Osteocyte (in vitro differentiated cells): ENCODE data around the gene VSX1. TPM values are rescaled to one million over a fixed set of nuclear protein-coding genes. Genes with fewer than 3 reads are reported as not detected.

Experiments
- DNase-seq: peaks from one replicate; pipeline ENCODE4 v3.0.0; 2021; ENCODE audit warnings: mixed read lengths; ENCODE audit not compliant: unreplicated experiment; ENCODE audit errors: extremely low spot score
- H3K27ac Mint-ChIP-seq: one replicate; pipeline ENCODE4 v1.8.0; 2021; ENCODE audit warnings: mild to moderate bottlenecking, mixed read lengths; ENCODE audit not compliant: unreplicated experiment
- H3K27me3 Mint-ChIP-seq: one replicate; pipeline ENCODE4 v1.8.0; 2021; ENCODE audit warnings: mixed read lengths; ENCODE audit not compliant: unreplicated experiment
- H3K36me3 Mint-ChIP-seq: one replicate; pipeline ENCODE4 v1.8.0; 2021; ENCODE audit warnings: mixed read lengths; ENCODE audit not compliant: unreplicated experiment
- H3K4me1 Mint-ChIP-seq: one replicate; pipeline ENCODE4 v1.8.0; 2021; ENCODE audit warnings: mixed read lengths; ENCODE audit not compliant: unreplicated experiment
- H3K4me3 Mint-ChIP-seq: one replicate; pipeline ENCODE4 v1.8.0; 2021; ENCODE audit warnings: mild to moderate bottlenecking, moderate library complexity, mixed read lengths; ENCODE audit not compliant: unreplicated experiment
- H3K9me3 Mint-ChIP-seq: one replicate; pipeline ENCODE4 v1.8.0; 2021; ENCODE audit warnings: mixed read lengths; ENCODE audit not compliant: unreplicated experiment
- total RNA-seq: library from RNA; stranded (reverse); gene quantifications from 2 replicates; pipeline ENCODE4 v1.2.1, GENCODE V29; 2021
- TF ChIP-seq, protein P1 (sequence below): fragments of 200-600 bp; sonication (generic); IDR thresholded peaks from 2 replicates; pipeline ENCODE4 v1.5.0; 2021; ENCODE audit warnings: antibody characterized with exemption, mild to moderate bottlenecking, moderate library complexity

Gene VSX1
- total RNA-seq, 1 donor from 2014 or later, result not detected

DNA sequence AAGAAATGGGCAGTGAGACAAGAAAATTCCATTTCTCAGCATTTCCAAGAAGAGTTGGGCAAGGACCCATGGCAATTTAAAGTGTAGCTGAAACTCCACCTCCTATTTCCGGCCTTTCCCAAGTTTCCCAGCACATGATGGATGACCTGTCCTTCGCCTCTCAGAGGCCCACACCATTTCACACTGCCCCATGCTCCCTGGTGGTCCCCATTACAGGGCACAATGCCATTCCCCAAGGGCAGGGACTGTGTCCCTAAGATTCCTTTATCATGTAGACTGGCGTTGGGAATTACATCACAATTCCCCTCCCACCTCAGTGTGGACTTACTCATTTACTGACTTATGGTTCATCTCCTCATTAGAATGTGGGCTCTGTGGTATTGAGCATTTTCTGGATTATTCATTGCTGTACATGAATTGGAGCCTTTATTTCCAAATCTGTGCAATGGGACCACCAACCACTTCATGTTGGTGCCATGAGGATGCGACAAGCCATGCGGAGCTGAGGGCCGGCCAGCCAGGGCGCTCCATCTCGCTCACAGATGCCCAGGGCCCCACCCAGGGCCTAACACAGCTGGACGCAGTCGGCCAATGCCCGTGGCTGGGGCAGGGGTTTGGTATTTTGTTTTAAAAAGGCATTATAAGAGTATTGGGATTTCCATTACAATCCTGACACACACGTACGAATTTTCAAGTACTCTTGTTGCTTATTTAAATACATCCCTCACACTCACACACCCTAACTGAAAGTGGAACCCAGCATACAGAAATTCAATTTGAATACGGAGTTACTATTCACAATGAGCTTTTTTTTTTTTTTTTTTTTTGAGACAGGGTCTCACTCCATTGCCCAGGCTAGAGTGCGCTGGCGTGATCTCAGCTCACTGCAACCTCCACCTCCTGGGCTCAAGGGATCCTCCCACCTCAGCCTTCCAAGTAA, 29.4 kb downstream of the VSX1 start:
- peaks cover 2% of the 10 kb centered on the region for H3K36me3 Mint-ChIP-seq
- H3K9me3 Mint-ChIP-seq, result no peaks in the 10 kb centered on the region

DNA sequence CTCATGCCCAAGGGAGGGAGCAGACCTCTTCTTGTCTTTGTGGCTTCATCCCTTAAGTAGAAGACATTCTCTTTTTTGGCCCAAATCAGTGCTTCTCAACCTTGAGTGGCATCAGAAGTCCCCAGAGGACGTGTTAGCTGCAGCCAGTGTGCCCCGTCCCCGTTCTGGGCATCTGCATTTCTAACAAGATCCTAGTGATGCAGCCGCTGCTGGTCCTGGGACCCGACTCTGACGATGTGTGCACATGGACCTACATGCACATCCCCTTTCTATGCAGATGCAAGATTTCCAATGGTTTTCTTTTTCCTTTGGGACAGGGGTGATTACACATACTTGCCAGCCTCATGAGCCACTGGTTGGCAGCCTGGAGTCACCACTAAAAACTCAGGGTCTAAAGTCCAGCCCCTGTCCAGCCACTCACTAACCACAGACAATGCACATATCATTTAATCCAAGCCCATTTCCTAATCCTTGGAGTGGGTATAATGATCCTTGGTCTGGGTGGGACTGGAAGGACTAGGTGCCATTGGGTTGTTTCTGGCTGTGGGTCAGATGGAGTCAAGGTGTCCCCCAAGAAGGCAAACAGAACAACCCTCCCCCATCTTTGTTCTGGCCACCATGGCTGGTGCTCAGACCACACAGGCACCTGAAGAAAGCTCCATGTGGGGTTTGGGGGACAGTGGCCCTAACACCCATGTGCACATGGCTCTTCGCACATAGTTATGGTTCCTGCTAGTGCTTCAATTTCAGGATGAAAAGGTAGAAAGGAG, 30.4 kb downstream of the VSX1 start:
- peaks cover 2% of the 10 kb centered on the region for H3K36me3 Mint-ChIP-seq
- no peak for DNase-seq
- H3K4me3 Mint-ChIP-seq, result no peak overlapping the region
- peaks cover 8% of the 10 kb centered on the region for H3K27me3 Mint-ChIP-seq
- no peak overlapping the region for H3K27ac Mint-ChIP-seq
- no peaks in the 10 kb centered on the region for H3K9me3 Mint-ChIP-seq
- H3K4me1 Mint-ChIP-seq, result peaks cover 22% of the 10 kb centered on the region
- TF ChIP-seq, protein P1, sequence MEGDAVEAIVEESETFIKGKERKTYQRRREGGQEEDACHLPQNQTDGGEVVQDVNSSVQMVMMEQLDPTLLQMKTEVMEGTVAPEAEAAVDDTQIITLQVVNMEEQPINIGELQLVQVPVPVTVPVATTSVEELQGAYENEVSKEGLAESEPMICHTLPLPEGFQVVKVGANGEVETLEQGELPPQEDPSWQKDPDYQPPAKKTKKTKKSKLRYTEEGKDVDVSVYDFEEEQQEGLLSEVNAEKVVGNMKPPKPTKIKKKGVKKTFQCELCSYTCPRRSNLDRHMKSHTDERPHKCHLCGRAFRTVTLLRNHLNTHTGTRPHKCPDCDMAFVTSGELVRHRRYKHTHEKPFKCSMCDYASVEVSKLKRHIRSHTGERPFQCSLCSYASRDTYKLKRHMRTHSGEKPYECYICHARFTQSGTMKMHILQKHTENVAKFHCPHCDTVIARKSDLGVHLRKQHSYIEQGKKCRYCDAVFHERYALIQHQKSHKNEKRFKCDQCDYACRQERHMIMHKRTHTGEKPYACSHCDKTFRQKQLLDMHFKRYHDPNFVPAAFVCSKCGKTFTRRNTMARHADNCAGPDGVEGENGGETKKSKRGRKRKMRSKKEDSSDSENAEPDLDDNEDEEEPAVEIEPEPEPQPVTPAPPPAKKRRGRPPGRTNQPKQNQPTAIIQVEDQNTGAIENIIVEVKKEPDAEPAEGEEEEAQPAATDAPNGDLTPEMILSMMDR, result no peak

More for the DNA sequence above, 29.4 kb downstream of the VSX1 start:
- DNase-seq, result no peak
- no peak overlapping the region for H3K4me3 Mint-ChIP-seq
- peaks cover 8% of the 10 kb centered on the region for H3K27me3 Mint-ChIP-seq
- TF ChIP-seq, protein P1, result no peak
- peaks cover 28% of the 10 kb centered on the region for H3K4me1 Mint-ChIP-seq
- H3K27ac Mint-ChIP-seq, result no peak overlapping the region

DNA sequence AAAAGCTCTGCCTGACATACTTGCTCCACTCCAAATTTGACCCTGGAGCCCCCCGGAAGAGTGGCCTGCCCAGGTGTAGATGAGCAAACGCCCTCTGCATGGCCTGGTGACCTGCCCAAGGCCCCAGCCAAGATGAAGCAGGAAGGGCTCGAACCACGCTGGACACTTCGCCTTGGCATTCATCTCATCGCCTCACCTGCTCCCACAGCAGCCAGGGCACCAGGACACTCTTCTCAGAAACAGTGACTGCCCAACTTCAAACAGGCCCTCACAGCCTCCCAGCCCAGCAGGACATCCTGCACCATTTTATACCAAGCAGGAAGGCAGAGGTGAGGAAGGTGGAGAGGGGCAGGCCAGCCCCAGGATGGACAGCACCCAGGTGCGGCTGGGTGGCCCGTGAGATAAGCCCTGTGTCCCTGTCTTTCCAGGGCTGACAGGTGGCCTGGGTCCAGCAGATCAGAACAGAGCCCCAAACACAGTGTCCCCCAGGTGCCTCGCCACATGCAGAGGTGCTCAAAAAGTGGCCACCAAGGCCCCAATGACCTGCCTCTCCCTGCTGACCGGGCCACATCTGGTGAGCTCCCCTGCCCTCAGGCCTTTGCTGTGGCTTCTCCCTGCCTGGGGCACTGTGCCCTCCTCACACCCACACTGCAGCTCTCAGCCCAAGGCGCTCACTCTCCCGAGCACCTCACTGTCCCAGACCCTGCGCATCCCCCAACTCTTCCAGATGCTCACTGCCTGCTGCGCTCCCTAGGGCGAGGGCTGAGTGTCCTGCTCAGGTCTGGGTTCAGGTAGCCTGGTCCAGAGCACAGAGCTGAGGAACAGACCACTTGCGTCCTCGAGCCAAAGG, 31.2 kb downstream of the VSX1 start:
- Mint-ChIP-seq H3K9me3 (no peaks in the 10 kb centered on the region), H3K27ac (no peak overlapping the region), H3K27me3 (peaks cover 8% of the 10 kb centered on the region), H3K36me3 (peaks cover 2% of the 10 kb centered on the region), H3K4me3 (no peak overlapping the region), H3K4me1 (peaks cover 14% of the 10 kb centered on the region)
- TF ChIP-seq, protein P1, result no peak
- DNase-seq, result no peak

DNA sequence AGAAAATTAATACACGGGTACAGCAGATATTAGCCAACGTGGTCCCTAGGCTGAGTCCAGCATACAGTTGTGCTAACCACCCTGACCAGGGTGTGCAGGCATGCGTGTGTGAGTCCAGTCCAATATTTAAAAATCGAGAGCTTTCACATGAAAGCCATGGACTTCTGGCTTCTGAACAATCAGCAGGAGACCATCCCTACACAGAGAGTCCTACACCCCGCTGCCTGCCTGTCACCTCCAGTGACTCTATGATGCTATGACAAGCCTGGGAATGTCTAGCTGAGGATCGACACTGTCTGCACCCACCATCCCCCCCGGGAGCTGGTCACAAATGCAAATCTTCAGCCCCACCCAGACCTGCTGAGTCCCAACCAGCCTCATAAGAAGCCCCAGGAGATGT, 31.9 kb downstream of the VSX1 start:
- Mint-ChIP-seq H3K27ac (no peak overlapping the region), H3K9me3 (no peaks in the 10 kb centered on the region), H3K4me1 (peaks cover 12% of the 10 kb centered on the region), H3K36me3 (peaks cover 2% of the 10 kb centered on the region), H3K4me3 (no peak overlapping the region), H3K27me3 (peaks cover 7% of the 10 kb centered on the region)
- no peak for DNase-seq
- TF ChIP-seq, protein P1, result no peak
